MM.1S (cell line): Measurements from ENCODE around the gene EIF2S2.
A peak's percentile ranks its signal among the peaks of the same experiment; 100 is the strongest.

Source experiments
- DNase-seq: peaks from one replicate; pipeline ENCODE4 v3.0.0-alpha.2; 2015
- H2AFZ ChIP-seq: fragments of 300-600 bp; sonication (generic); 2 replicates; pipeline ENCODE4 v1.6.0; 2016; ENCODE audit warnings: antibody characterized with exemption, low read length
- H3F3A ChIP-seq: fragments of 300-600 bp; sonication (generic); 2 replicates; pipeline ENCODE4 v1.6.1; 2016; ENCODE audit warnings: mild to moderate bottlenecking, antibody characterized with exemption, low read length, moderate library complexity, mixed read lengths; ENCODE audit not compliant: insufficient read depth
- H3K27ac ChIP-seq: fragments of 300-600 bp; sonication (generic); 2 replicates; pipeline ENCODE4 v1.5.1; 2016; ENCODE audit warnings: mild to moderate bottlenecking, low read length
- H3K27me3 ChIP-seq: fragments of 300-600 bp; sonication (generic); replicated peaks from 2 replicates; pipeline ENCODE4 v1.6.0; 2016; ENCODE audit warnings: low read length; ENCODE audit not compliant: insufficient read depth
- H3K36me3 ChIP-seq: fragments of 300-600 bp; sonication (generic); replicated peaks from 2 replicates; pipeline ENCODE4 v1.6.1; 2016; ENCODE audit warnings: mild to moderate bottlenecking, low read length, mixed read lengths; ENCODE audit not compliant: insufficient read depth
- H3K4me1 ChIP-seq: fragments of 300-600 bp; sonication (generic); 2 replicates; pipeline ENCODE4 v1.6.1; 2016; ENCODE audit warnings: low read length, mixed read lengths
- H3K4me2 ChIP-seq: fragments of 300-600 bp; sonication (generic); 2 replicates; pipeline ENCODE4 v1.6.0; 2016; ENCODE audit warnings: low read depth, low read length
- H3K4me3 ChIP-seq: fragments of 300-600 bp; sonication (generic); 2 replicates; pipeline ENCODE4 v1.5.1; 2016; ENCODE audit warnings: low read length, mixed read lengths
- H3K79me2 ChIP-seq: fragments of 300-600 bp; sonication (generic); 2 replicates; pipeline ENCODE4 v1.6.1; 2016; ENCODE audit warnings: mixed run types, low read length, mixed read lengths
- H3K9ac ChIP-seq: fragments of 300-600 bp; sonication (generic); 2 replicates; pipeline ENCODE4 v1.6.1; 2016; ENCODE audit warnings: low read length, mixed read lengths
- H3K9me2 ChIP-seq: fragments of 300-600 bp; sonication (generic); replicated peaks from 2 replicates; pipeline ENCODE4 v1.6.1; 2016; ENCODE audit warnings: mild to moderate bottlenecking, low read length, mixed read lengths; ENCODE audit not compliant: insufficient read depth
- H3K9me3 ChIP-seq: fragments of 300-600 bp; sonication (generic); replicated peaks from 2 replicates; pipeline ENCODE4 v1.6.1; 2016; ENCODE audit warnings: mild to moderate bottlenecking, low read length, mixed read lengths; ENCODE audit not compliant: insufficient read depth
- H4K20me1 ChIP-seq: fragments of 300-600 bp; sonication (generic); 2 replicates; pipeline ENCODE4 v1.6.1; 2016; ENCODE audit warnings: mild to moderate bottlenecking, low read length, moderate library complexity, mixed read lengths; ENCODE audit not compliant: insufficient read depth
- CTCF ChIP-seq: fragments of 300-600 bp; sonication (generic); IDR thresholded peaks from 2 replicates; pipeline ENCODE4 v1.5.1; 2016; ENCODE audit warnings: antibody characterized with exemption, low read length, mixed read lengths
- EZH2 ChIP-seq: fragments of 300-600 bp; sonication (generic); optimal IDR thresholded peaks from 2 replicates; pipeline ENCODE3; 2017; ENCODE audit warnings: low read depth, mild to moderate bottlenecking, antibody characterized with exemption, low read length, mixed read lengths
- EZH2phosphoT487 ChIP-seq: fragments of 300-600 bp; sonication (generic); IDR thresholded peaks from 2 replicates; pipeline ENCODE4 v1.6.1; 2018; ENCODE audit warnings: antibody characterized with exemption, low read length

EIF2S2 gene

GRCh38 chr20:34131491-34131890 is 19.4 kb upstream of the EIF2S2 start:
- Histone ChIP-seq H3K4me2 (no peak overlapping the region), H3K4me1 (no peaks in the 10 kb centered on the region), H3K9me3 (no peaks in the 10 kb centered on the region), H3K9me2 (no peaks in the 10 kb centered on the region), H3K36me3 (no peaks in the 10 kb centered on the region), H3K27ac (no peak overlapping the region), H3K9ac (no peak overlapping the region), H3K4me3 (no peak overlapping the region), H3F3A (no peaks in the 10 kb centered on the region), H2AFZ (no peak overlapping the region), H3K27me3 (no peaks in the 10 kb centered on the region), H3K79me2 (no peaks in the 10 kb centered on the region), H4K20me1 (no peaks in the 10 kb centered on the region)
- TF ChIP-seq EZH2 = no peak
- no peak for TF ChIP-seq CTCF
- no peak for TF ChIP-seq EZH2phosphoT487
- DNase-seq = no peak

GRCh38 chr20:34129518-34130162 is 17.6 kb upstream of the EIF2S2 start:
- Histone ChIP-seq H3K36me3 (no peaks in the 10 kb centered on the region), H3K79me2 (no peaks in the 10 kb centered on the region), H3K9ac (no peak overlapping the region), H3K4me3 (peak overlapping the region; percentile 13; the same call in 1 of the 2 replicates), H3K4me2 (peak overlapping the region; percentile 42; the same call in 1 of the 2 replicates), H3K27ac (no peak overlapping the region), H3K27me3 (no peaks in the 10 kb centered on the region), H3K9me2 (no peaks in the 10 kb centered on the region), H3F3A (peaks cover 3% of the 10 kb centered on the region), H3K9me3 (no peaks in the 10 kb centered on the region), H2AFZ (no peak overlapping the region), H4K20me1 (no peaks in the 10 kb centered on the region), H3K4me1 (peaks cover 4% of the 10 kb centered on the region)
- DNase-seq = peak; percentile 72
- TF ChIP-seq CTCF (peak; percentile 79), EZH2 (no peak)

DNA sequence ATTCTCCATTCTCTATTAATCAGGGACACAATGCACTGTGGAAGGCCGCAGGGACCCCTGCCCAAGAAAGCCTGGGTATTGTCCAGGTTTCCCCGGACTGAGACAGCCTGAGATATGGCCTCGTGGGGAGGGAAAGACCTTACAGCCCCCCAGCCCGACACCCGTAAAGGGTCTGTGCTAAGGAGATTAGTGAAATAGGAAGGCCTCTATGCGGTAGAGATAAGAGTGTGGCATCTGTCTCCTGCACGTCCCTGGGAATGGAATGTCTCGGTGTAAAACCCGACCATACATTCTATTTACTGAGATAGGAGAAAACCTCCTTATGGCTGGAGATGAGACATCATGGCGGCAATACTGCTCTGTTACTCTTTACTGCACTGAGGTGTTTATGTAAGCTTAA is 15.7 kb upstream of the EIF2S2 start:
- DNase-seq = no peak

More for the DNA sequence above, 15.7 kb upstream of the EIF2S2 start:
- no peaks in the 10 kb centered on the region for H3K27me3 ChIP-seq
- H2AFZ ChIP-seq = no peak overlapping the region
- no peak for TF ChIP-seq EZH2
- no peak for TF ChIP-seq CTCF
- TF ChIP-seq EZH2phosphoT487 = no peak
- no peak overlapping the region for H3K4me2 ChIP-seq
- H4K20me1 ChIP-seq = no peaks in the 10 kb centered on the region
- H3K9me2 ChIP-seq = no peaks in the 10 kb centered on the region
- no peak overlapping the region for H3K27ac ChIP-seq
- H3K4me1 ChIP-seq = peaks cover 11% of the 10 kb centered on the region
- no peaks in the 10 kb centered on the region for H3K9me3 ChIP-seq
- H3K4me3 ChIP-seq = no peak overlapping the region
- no peaks in the 10 kb centered on the region for H3K79me2 ChIP-seq
- H3K36me3 ChIP-seq = no peaks in the 10 kb centered on the region
- peaks cover 8% of the 10 kb centered on the region for H3F3A ChIP-seq
- no peak overlapping the region for H3K9ac ChIP-seq
